ENCODE results near the gene RS1. TPM values are rescaled to one million over a fixed set of nuclear protein-coding genes. Genes with fewer than 3 reads are reported as not detected.
A peak's percentile ranks its signal among the peaks of the same experiment; 100 is the strongest.

The RS1 gene
- polyA plus RNA-seq, 1 donor (not counting 4 experiments of a cell fraction or from before 2014, with no cell fraction given), result not detected

GRCh38 chrX:18676470-18676869 is 4.6 kb upstream of the RS1 start:
- Histone ChIP-seq H3K4me3 (ENCODE audit: control insufficient read depth in 2 of 3, extremely low read depth in 1 of 3, insufficient read depth in 2 of 3, low read depth in 1 of 3, low read length in 3 of 3) (no peak overlapping the region), H3K27ac (ENCODE audit: control insufficient read depth, insufficient read depth, low read length) (no peak overlapping the region), H3K9me1 (ENCODE audit: control insufficient read depth, extremely low read depth, insufficient read depth, low read length) (no peaks in the 10 kb centered on the region), H3K9me3 (ENCODE audit: control insufficient read depth, low read depth, low read length) (no peaks in the 10 kb centered on the region), H3K36me3 (ENCODE audit: control insufficient read depth in 2 of 2, extremely low read depth in 1 of 2, insufficient read depth in 2 of 2, low read length in 2 of 2) (no peaks in the 10 kb centered on the region), H2AFZ (ENCODE audit: control insufficient read depth, low read length) (no peak overlapping the region), H3K79me2 (ENCODE audit: control insufficient read depth, insufficient read depth, low read length) (no peaks in the 10 kb centered on the region), H3K9ac (ENCODE audit: control insufficient read depth, extremely low read depth, insufficient read depth, low read length) (no peak overlapping the region), H3K4me2 (ENCODE audit: control insufficient read depth, extremely low read depth, insufficient read depth, low read depth, low read length) (no peak overlapping the region), H3K27me3 (ENCODE audit: control insufficient read depth, extremely low read depth, insufficient read depth, low read length) (no peaks in the 10 kb centered on the region), H3K4me1 (ENCODE audit: control insufficient read depth, extremely low read depth, insufficient read depth, low read length) (no peaks in the 10 kb centered on the region), H4K20me1 (ENCODE audit: control insufficient read depth, extremely low read depth, insufficient read depth, low read length) (no peaks in the 10 kb centered on the region)
- no peak for DNase-seq (ENCODE audit: low read depth, low spot score)
- no peak for FAIRE-seq
- TF ChIP-seq EZH2 (IDR thresholded peaks at IDR 0.05; ENCODE audit: low read length) (no peak), CTCF (optimal IDR thresholded peaks at IDR 0.05 in 1 of 3, IDR thresholded peaks at IDR 0.05 in 1 of 3, conservative IDR thresholded peaks at IDR 0.05 in 1 of 3; ENCODE audit: extremely low read depth in 1 of 3, insufficient read depth in 2 of 3, low read length in 3 of 3) (peak in 1 of 3 experiments; percentile 7)
- dilution Hi-C loops (cut with MboI; ENCODE audit: extremely low pct_ligation_motif_present, low sequenced_read_pairs), result no loop called here

GRCh38 chrX:18676050-18676449 is 4.1 kb upstream of the RS1 start:
- dilution Hi-C loops (cut with MboI; ENCODE audit: extremely low pct_ligation_motif_present, low sequenced_read_pairs), result no loop called here
- Histone ChIP-seq H3K4me3 (ENCODE audit: control insufficient read depth in 2 of 3, extremely low read depth in 1 of 3, insufficient read depth in 2 of 3, low read depth in 1 of 3, low read length in 3 of 3) (no peak overlapping the region), H3K27me3 (ENCODE audit: control insufficient read depth, extremely low read depth, insufficient read depth, low read length) (no peaks in the 10 kb centered on the region), H3K4me1 (ENCODE audit: control insufficient read depth, extremely low read depth, insufficient read depth, low read length) (no peaks in the 10 kb centered on the region), H2AFZ (ENCODE audit: control insufficient read depth, low read length) (no peak overlapping the region), H3K9ac (ENCODE audit: control insufficient read depth, extremely low read depth, insufficient read depth, low read length) (no peak overlapping the region), H3K79me2 (ENCODE audit: control insufficient read depth, insufficient read depth, low read length) (no peaks in the 10 kb centered on the region), H3K9me3 (ENCODE audit: control insufficient read depth, low read depth, low read length) (no peaks in the 10 kb centered on the region), H3K27ac (ENCODE audit: control insufficient read depth, insufficient read depth, low read length) (no peak overlapping the region), H3K9me1 (ENCODE audit: control insufficient read depth, extremely low read depth, insufficient read depth, low read length) (no peaks in the 10 kb centered on the region), H4K20me1 (ENCODE audit: control insufficient read depth, extremely low read depth, insufficient read depth, low read length) (no peaks in the 10 kb centered on the region), H3K36me3 (ENCODE audit: control insufficient read depth in 2 of 2, extremely low read depth in 1 of 2, insufficient read depth in 2 of 2, low read length in 2 of 2) (no peaks in the 10 kb centered on the region), H3K4me2 (ENCODE audit: control insufficient read depth, extremely low read depth, insufficient read depth, low read depth, low read length) (no peak overlapping the region)
- FAIRE-seq, result no peak
- TF ChIP-seq EZH2 (IDR thresholded peaks at IDR 0.05; ENCODE audit: low read length) (no peak), CTCF (optimal IDR thresholded peaks at IDR 0.05 in 1 of 3, IDR thresholded peaks at IDR 0.05 in 1 of 3, conservative IDR thresholded peaks at IDR 0.05 in 1 of 3; ENCODE audit: extremely low read depth in 1 of 3, insufficient read depth in 2 of 3, low read length in 3 of 3) (no peak)
- DNase-seq (ENCODE audit: low read depth, low spot score), result no peak
